WTC11 (cell line): Measurements from ENCODE around the gene ADCY10. TPM values are rescaled to one million over a fixed set of nuclear protein-coding genes. Genes with fewer than 3 reads are reported as not detected.

Experiments
- ATAC-seq: fragments of 200-7000 bp; cut with Tn5 transposase; 2 replicates; pipeline ENCODE4 v1.10.0; 2021; ENCODE audit warnings: mild to moderate bottlenecking, moderate library complexity
- CTCF ChIA-PET: fragments of 300-600 bp; sonication (Branson Sonifier 250); formaldehyde crosslinking; loops from one replicate; lab custom pipeline; 2021; ENCODE audit warnings: antibody characterized with exemption; lab: Charles Lee
- POLR2A ChIA-PET: fragments of 350-600 bp; sonication (Branson Sonifier 250); formaldehyde crosslinking; loops from one replicate; lab custom pipeline; 2021; ENCODE audit warnings: antibody characterized with exemption; lab: Charles Lee
- DNase-seq: peaks from one replicate; pipeline ENCODE4 v3.0.0; 2021; ENCODE audit warnings: low spot score
- H3K27ac Mint-ChIP-seq: 2 replicates; pipeline ENCODE4 v1.8.0; 2021; ENCODE audit warnings: mixed read lengths
- H3K27me3 Mint-ChIP-seq: 2 replicates; pipeline ENCODE4 v1.8.0; 2021; ENCODE audit warnings: low read depth, mild to moderate bottlenecking, moderate library complexity, mixed read lengths
- H3K36me3 Mint-ChIP-seq: 2 replicates; pipeline ENCODE4 v1.8.0; 2021; ENCODE audit warnings: mixed read lengths
- H3K4me1 Mint-ChIP-seq: 2 replicates; pipeline ENCODE4 v1.8.0; 2022; ENCODE audit warnings: mixed read lengths
- H3K4me3 Mint-ChIP-seq: 2 replicates; pipeline ENCODE4 v1.8.0; 2021; ENCODE audit warnings: mild to moderate bottlenecking, moderate library complexity, mixed read lengths
- H3K9me3 Mint-ChIP-seq: 2 replicates; pipeline ENCODE4 v1.8.0; 2021; ENCODE audit warnings: mixed read lengths
- AR ChIP-seq: fragments of 250-450 bp; sonication (Bioruptor Pico); IDR thresholded peaks from 2 replicates; pipeline ENCODE4 v1.9.0; 2021; ENCODE audit warnings: mild to moderate bottlenecking
- ATF2 ChIP-seq: sonication (generic); formaldehyde crosslinking; IDR thresholded peaks from 2 replicates; pipeline ENCODE4 v1.8.1; 2022; ENCODE audit warnings: low read depth, missing genetic modification reagents, borderline replicate concordance
- CTCF ChIP-seq: fragments of 200-600 bp; IDR thresholded peaks from 2 replicates; pipeline ENCODE4 v1.8.0; 2022; ENCODE audit warnings: antibody characterized with exemption
- E2F5 ChIP-seq: sonication (generic); formaldehyde crosslinking; IDR thresholded peaks from 2 replicates; pipeline ENCODE4 v1.8.1; 2022; ENCODE audit warnings: mild to moderate bottlenecking, moderate library complexity, missing genetic modification reagents
- EMX1 ChIP-seq: fragments of 250-450 bp; sonication (Bioruptor Pico); IDR thresholded peaks from 2 replicates; pipeline ENCODE4 v1.8.0; 2021; ENCODE audit warnings: mild to moderate bottlenecking
- ERG ChIP-seq: fragments of 250-450 bp; sonication (Bioruptor Pico); IDR thresholded peaks from 2 replicates; pipeline ENCODE4 v1.8.0; 2021; ENCODE audit warnings: mild to moderate bottlenecking
- HMGXB4 ChIP-seq: sonication (generic); formaldehyde crosslinking; IDR thresholded peaks from 2 replicates; pipeline ENCODE4 v1.8.1; 2023; ENCODE audit warnings: mild to moderate bottlenecking, moderate library complexity, missing genetic modification reagents
- IRF1 ChIP-seq: sonication (generic); formaldehyde crosslinking; IDR thresholded peaks from 2 replicates; pipeline ENCODE4 v1.8.0; 2023; ENCODE audit warnings: missing genetic modification reagents
- MYBL2 ChIP-seq: sonication (generic); formaldehyde crosslinking; IDR thresholded peaks from 2 replicates; pipeline ENCODE4 v1.8.1; 2023; ENCODE audit warnings: mild to moderate bottlenecking, moderate library complexity, missing genetic modification reagents
- NFATC4 ChIP-seq: fragments of 250-450 bp; sonication (Bioruptor Pico); IDR thresholded peaks from 2 replicates; pipeline ENCODE4 v1.9.0; 2021; ENCODE audit warnings: mild to moderate bottlenecking
- NR3C1 ChIP-seq: sonication (generic); formaldehyde crosslinking; conservative IDR thresholded peaks from 2 replicates; pipeline ENCODE4 v1.8.1; 2023; ENCODE audit warnings: low read depth, mild to moderate bottlenecking, missing genetic modification reagents
- PRDM15 ChIP-seq: sonication (generic); formaldehyde crosslinking; IDR thresholded peaks from 2 replicates; pipeline ENCODE4 v1.8.0; 2022; ENCODE audit warnings: missing genetic modification reagents
- SOX15 ChIP-seq: fragments of 250-450 bp; sonication (Bioruptor Pico); IDR thresholded peaks from 2 replicates; pipeline ENCODE4 v1.9.0; 2021; ENCODE audit warnings: mild to moderate bottlenecking
- TEAD1 ChIP-seq: sonication (generic); formaldehyde crosslinking; IDR thresholded peaks from 2 replicates; pipeline ENCODE4 v1.8.0; 2022; ENCODE audit warnings: mild to moderate bottlenecking, missing genetic modification reagents
- ZNF317 ChIP-seq: sonication (generic); formaldehyde crosslinking; IDR thresholded peaks from 2 replicates; pipeline ENCODE4 v1.8.1; 2023; ENCODE audit warnings: low read depth, mild to moderate bottlenecking, moderate library complexity, missing genetic modification reagents, borderline replicate concordance
- ZNF671 ChIP-seq: fragments of 250-450 bp; sonication (Bioruptor Pico); IDR thresholded peaks from 2 replicates; pipeline ENCODE4 v1.8.0; 2021; ENCODE audit warnings: mild to moderate bottlenecking
- total RNA-seq: library from RNA; stranded (reverse); gene quantifications from 3 replicates; pipeline ENCODE4 v1.2.3, GENCODE V29; 2021

Gene ADCY10
- total RNA-seq, 1 experiment from 2014 or later = 0.07 TPM

- peaks cover 37% of the 10 kb centered on the region for H3K36me3 Mint-ChIP-seq
- peaks cover 44% of the 10 kb centered on the region for H3K27me3 Mint-ChIP-seq
- ChIA-PET CTCF (no interaction called here), POLR2A (no interaction called here)
- H3K9me3 Mint-ChIP-seq = no peaks in the 10 kb centered on the region
- DNase-seq (no peak), ATAC-seq (no peak)
- peaks cover 20% of the 10 kb centered on the region for H3K4me1 Mint-ChIP-seq
- H3K27ac Mint-ChIP-seq = no peak overlapping the region
- TF ChIP-seq MYBL2 (no peak), NR3C1 (CRISPR knock-in tag) (no peak)
- no peak overlapping the region for H3K4me3 Mint-ChIP-seq
Measured at GRCh38 chr1:167764458-167765330, 149.2 kb downstream of the ADCY10 start.

GRCh38 chr1:167763525-167764220 is 150.3 kb downstream of the ADCY10 start:
- H3K36me3 Mint-ChIP-seq = peaks cover 27% of the 10 kb centered on the region
- POLR2A ChIA-PET = no interaction called here
- no peak for DNase-seq
- CTCF ChIA-PET = interaction anchor here (1.5 kb wide), 1 partner anchor 40 kb away, joined by 7 read pairs; no protein-coding TSS in a partner anchor
- no peak for ATAC-seq
- peaks cover 34% of the 10 kb centered on the region for H3K27me3 Mint-ChIP-seq
- TF ChIP-seq HMGXB4 (CRISPR knock-in tag) = no peak
- TF ChIP-seq IRF1 (CRISPR knock-in tag) = no peak
- TF ChIP-seq ERG = no peak
- no peak for TF ChIP-seq SOX15 (CRISPR knock-in tag)
- no peak for TF ChIP-seq ZNF317
- TF ChIP-seq PRDM15 (CRISPR knock-in tag) = no peak
- TF ChIP-seq ATF2 (CRISPR knock-in tag) = no peak
- no peak for TF ChIP-seq E2F5 (CRISPR knock-in tag)
- no peak for TF ChIP-seq AR (CRISPR knock-in tag)
- TF ChIP-seq CTCF = no peak
- TF ChIP-seq NFATC4 (CRISPR knock-in tag) = no peak
- TF ChIP-seq EMX1 (CRISPR knock-in tag) = no peak
- no peak for TF ChIP-seq ZNF671 (CRISPR knock-in tag)
- no peak for TF ChIP-seq TEAD1 (CRISPR knock-in tag)
- H3K4me3 Mint-ChIP-seq = no peak overlapping the region
- no peak overlapping the region for H3K27ac Mint-ChIP-seq
- peaks cover 24% of the 10 kb centered on the region for H3K4me1 Mint-ChIP-seq
- H3K9me3 Mint-ChIP-seq = no peaks in the 10 kb centered on the region
